Ishikawa (cell line): ENCODE measurements around the gene ZNF318.

ENCODE experiments used
- CEBPB ChIP-seq: IDR thresholded peaks from 2 replicates; pipeline ENCODE4 v1.6.1; 2012
- EGR1 ChIP-seq: IDR thresholded peaks from 2 replicates; pipeline ENCODE4 v1.6.1; 2012
- FOXM1 ChIP-seq: IDR thresholded peaks from 2 replicates; pipeline ENCODE4 v1.6.1; 2012; ENCODE audit warnings: low read depth, borderline replicate concordance
- MAX ChIP-seq: IDR thresholded peaks from 2 replicates; pipeline ENCODE4 v1.6.1; 2012
- NFIC ChIP-seq: IDR thresholded peaks from 2 replicates; pipeline ENCODE4 v1.6.1; 2012
- RAD21 ChIP-seq: IDR thresholded peaks from 2 replicates; pipeline ENCODE4 v1.6.1; 2012; ENCODE audit warnings: low read depth
- REST ChIP-seq: IDR thresholded peaks from 2 replicates; pipeline ENCODE4 v1.6.1; 2012; ENCODE audit warnings: low read depth, mild to moderate bottlenecking
- TCF12 ChIP-seq: IDR thresholded peaks from 2 replicates; pipeline ENCODE4 v1.6.1; 2012; ENCODE audit warnings: low read depth
- YY1 ChIP-seq: IDR thresholded peaks from 2 replicates; pipeline ENCODE4 v1.6.1; 2012; ENCODE audit warnings: low read depth
- ZBTB7A ChIP-seq: IDR thresholded peaks from 2 replicates; pipeline ENCODE4 v1.6.1; 2012; ENCODE audit warnings: low read depth
- TF ChIP-seq, protein P1 (sequence below): IDR thresholded peaks from 2 replicates; pipeline ENCODE4 v1.6.1; 2012

The ZNF318 gene

GRCh38 chr6:43290339-43290904, 79.0 kb downstream of the ZNF318 start:
- no peak for TF ChIP-seq YY1
- TF ChIP-seq FOXM1: no peak
- no peak for TF ChIP-seq NFIC

GRCh38 chr6:43287717-43288679, 81.4 kb downstream of the ZNF318 start:
- TF ChIP-seq NFIC (no peak), REST (no peak), RAD21 (no peak), CEBPB (no peak), ZBTB7A (no peak), EGR1 (no peak), TCF12 (no peak), YY1 (no peak), MAX (no peak)
- TF ChIP-seq, protein P1, sequence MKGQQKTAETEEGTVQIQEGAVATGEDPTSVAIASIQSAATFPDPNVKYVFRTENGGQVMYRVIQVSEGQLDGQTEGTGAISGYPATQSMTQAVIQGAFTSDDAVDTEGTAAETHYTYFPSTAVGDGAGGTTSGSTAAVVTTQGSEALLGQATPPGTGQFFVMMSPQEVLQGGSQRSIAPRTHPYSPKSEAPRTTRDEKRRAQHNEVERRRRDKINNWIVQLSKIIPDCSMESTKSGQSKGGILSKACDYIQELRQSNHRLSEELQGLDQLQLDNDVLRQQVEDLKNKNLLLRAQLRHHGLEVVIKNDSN: no peak

DNA sequence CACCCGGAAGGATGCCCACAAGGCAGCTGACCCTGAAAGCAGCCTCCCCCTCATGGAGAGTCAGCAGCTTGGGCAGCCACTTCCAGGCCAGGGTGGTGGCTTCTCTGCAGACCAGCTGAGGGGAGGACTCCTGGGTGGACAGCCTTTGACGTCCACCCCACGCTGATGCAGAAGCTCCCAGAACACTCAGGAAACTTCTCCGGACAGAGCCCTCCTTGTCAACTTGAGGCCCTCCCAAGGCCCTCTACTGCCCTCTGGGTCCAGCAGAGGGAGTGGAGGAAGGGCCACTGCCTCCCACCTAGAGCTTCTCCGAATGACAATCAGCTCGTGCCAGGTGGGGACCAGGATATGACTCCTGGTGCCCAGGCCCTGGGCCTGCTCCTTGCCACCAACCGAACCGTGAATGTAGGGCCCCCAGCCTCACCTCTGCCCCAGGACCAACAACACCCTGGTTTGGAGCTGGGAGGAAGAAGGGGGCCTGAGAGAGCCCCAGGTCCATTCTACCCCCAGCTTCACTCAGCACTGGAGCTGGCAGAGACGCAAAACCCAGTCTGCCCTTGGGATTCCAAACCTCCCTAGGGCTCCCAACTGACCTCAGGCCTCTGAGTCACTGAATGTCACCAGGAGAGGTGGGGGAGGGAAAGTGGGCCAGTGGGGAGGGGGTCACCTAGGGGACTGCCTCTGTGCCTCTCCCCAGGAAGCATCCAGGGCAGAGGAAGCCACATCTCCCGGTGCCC, 82.3 kb downstream of the ZNF318 start:
- no peak for TF ChIP-seq EGR1
- TF ChIP-seq REST: no peak
- no peak for TF ChIP-seq YY1
- no peak for TF ChIP-seq FOXM1

GRCh38 chr6:43286456-43286979, 82.9 kb downstream of the ZNF318 start:
- no peak for TF ChIP-seq ZBTB7A
